MM.1S (cell line): ENCODE results near the gene CREB3L4.

Source experiments
- EZH2 ChIP-seq: fragments of 300-600 bp; sonication (generic); optimal IDR thresholded peaks from 2 replicates; pipeline ENCODE3; 2017; ENCODE audit warnings: low read depth, mild to moderate bottlenecking, antibody characterized with exemption, low read length, mixed read lengths
- TF ChIP-seq, protein P1 (sequence below): fragments of 300-600 bp; sonication (generic); IDR thresholded peaks from 2 replicates; pipeline ENCODE4 v1.5.1; 2016; ENCODE audit warnings: antibody characterized with exemption, low read length, mixed read lengths

DNA sequence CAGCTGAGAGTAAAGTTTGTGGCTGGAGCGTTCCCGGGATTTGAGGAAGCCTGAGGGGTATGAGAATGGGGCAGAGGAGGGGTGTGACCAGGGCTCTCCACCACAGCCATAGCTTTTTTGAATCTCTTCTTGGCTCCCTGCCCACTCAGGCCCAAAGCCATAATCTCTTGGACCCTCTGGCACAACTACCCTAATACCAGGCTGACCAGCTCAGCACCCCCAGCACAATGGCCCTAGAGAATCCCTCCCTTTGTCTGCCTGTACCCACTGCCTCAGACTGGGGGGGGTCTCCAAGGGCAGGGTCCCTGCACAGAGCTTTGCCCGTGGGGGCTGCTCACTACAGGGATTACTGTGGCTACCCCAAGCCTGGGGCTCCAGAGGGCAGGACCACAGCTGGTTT is 28.7 kb upstream of the CREB3L4 start:
- TF ChIP-seq, protein P1, sequence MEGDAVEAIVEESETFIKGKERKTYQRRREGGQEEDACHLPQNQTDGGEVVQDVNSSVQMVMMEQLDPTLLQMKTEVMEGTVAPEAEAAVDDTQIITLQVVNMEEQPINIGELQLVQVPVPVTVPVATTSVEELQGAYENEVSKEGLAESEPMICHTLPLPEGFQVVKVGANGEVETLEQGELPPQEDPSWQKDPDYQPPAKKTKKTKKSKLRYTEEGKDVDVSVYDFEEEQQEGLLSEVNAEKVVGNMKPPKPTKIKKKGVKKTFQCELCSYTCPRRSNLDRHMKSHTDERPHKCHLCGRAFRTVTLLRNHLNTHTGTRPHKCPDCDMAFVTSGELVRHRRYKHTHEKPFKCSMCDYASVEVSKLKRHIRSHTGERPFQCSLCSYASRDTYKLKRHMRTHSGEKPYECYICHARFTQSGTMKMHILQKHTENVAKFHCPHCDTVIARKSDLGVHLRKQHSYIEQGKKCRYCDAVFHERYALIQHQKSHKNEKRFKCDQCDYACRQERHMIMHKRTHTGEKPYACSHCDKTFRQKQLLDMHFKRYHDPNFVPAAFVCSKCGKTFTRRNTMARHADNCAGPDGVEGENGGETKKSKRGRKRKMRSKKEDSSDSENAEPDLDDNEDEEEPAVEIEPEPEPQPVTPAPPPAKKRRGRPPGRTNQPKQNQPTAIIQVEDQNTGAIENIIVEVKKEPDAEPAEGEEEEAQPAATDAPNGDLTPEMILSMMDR, result no peak
- TF ChIP-seq EZH2, result no peak
